ENCODE results near the gene BFSP1. TPM values are rescaled to one million over a fixed set of nuclear protein-coding genes. Genes with fewer than 3 reads are reported as not detected.

The BFSP1 gene
- total RNA-seq, 1 donor from 2014 or later: 0.10 TPM

Other genes with a start within 250 kb of the BFSP1 start
- gene DSTN, start 38.7 kb upstream of the BFSP1 start, total RNA-seq: 96.2 TPM
- 191 TPM for gene RRBP1, start 150.9 kb upstream of the BFSP1 start, total RNA-seq
- gene BANF2, start 168.6 kb upstream of the BFSP1 start, total RNA-seq: not detected

All from left lobe of liver (tissue), 1 donor.